Measurements from ENCODE around the gene CCR7.
"Not testable (repeated sequence)": the region's sequence is repeated elsewhere in the genome, so short reads cannot be mapped to it uniquely, and the experiment has no call there.

CCR7 gene

DNA sequence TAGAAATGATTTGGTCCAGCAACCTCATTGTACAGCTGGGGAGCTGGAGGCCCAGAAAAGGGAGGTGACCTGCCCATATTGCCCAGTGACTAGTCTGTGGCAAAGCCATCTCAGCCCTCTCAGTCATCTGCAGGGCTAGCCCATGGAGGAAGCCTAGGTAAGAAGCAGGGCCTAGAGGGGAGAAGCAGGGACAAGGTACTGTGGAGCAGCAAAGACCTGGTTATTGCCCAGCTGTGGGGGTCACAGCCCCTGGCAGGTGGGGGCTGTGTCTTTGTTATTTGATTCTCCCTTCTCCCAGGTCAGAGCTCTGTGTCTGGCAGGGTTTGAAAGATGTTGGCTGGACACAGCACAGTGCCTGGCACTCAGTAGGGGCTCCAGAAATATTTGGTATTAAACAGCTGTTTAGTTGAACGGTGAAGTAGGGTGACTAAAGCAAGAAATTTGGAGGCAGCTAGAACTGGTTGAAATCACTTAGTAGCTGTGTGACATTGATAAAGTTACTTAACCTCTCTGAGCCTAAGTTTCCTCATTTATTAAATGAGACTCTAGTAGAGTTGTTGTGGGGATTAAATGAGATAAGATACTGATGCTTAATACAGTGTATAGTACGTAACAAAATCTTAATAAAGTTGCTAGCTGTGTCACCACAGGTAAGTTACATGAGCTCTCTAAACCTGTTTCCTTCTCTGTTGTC is 17.3 kb downstream of the CCR7 start:
- H3K27ac ChIP-seq (ENCODE audit: low read depth, low read length, severe bottlenecking) = no peak overlapping the region
- WGBS, 2 experiments (ENCODE audit: insufficient coverage in 2 of 2) = 85% methylated on average over 1 of the region's 2 CpGs; no CpG with 5 or more reads in 1 of the 2 experiments
- no peak overlapping the region for H3K4me3 ChIP-seq (ENCODE audit: extremely low read depth, insufficient read depth, low read length, poor library complexity, severe bottlenecking)
- no peaks in the 10 kb centered on the region for H3K36me3 ChIP-seq (ENCODE audit: control insufficient read depth, insufficient read depth, low read length)
- peaks cover 27% of the 10 kb centered on the region for H3K4me1 ChIP-seq (ENCODE audit: control insufficient read depth, insufficient read depth, low read length, poor library complexity, severe bottlenecking)
- no peaks in the 10 kb centered on the region for H3K9me3 ChIP-seq (ENCODE audit: control insufficient read depth, low read length)

DNA sequence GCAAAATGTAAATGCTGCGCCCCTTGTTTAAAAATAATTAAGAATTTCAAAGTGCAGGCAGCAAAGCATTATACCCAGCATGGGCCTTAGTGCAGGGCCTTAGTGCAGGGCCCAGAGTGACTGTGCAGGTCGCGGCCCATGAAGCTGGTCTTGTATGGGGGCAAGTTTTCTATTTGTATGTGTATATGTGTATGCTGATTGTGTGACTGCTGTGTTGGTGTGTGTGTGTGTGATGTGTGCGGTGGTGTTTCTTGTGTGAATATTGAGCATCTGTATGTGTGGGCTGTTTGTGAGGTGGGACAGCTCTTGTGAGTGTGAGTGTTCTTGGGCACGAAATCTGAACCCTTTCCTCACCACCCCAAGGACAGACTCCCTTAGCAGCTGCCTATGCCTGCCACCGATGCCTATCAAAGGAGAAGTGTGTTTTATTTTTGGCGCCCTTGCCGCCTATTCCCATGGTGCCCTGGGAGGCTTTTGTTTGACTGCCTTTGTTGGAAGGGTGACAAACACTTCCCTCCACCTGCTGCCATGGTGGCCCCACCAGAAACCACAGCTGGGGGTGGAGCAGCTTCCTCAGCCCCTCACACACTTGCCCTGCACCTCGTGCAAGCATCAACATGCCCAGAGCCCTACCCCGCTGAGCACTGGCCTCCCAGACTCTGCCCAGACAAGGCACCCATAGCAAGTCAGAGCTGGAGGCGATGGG is 18.0 kb downstream of the CCR7 start:
- Histone ChIP-seq H3K4me1 (ENCODE audit: control insufficient read depth, insufficient read depth, low read length, poor library complexity, severe bottlenecking) (peaks cover 31% of the 10 kb centered on the region), H3K27ac (ENCODE audit: low read depth, low read length, severe bottlenecking) (no peak overlapping the region), H3K9me3 (ENCODE audit: control insufficient read depth, low read length) (no peaks in the 10 kb centered on the region), H3K36me3 (ENCODE audit: control insufficient read depth, insufficient read depth, low read length) (no peaks in the 10 kb centered on the region), H3K4me3 (ENCODE audit: extremely low read depth, insufficient read depth, low read length, poor library complexity, severe bottlenecking) (no peak overlapping the region)
- 87 to 88% methylated on average over 6 to 9 of the region's 11 CpGs for WGBS, 2 experiments (ENCODE audit: insufficient coverage in 2 of 2)

DNA sequence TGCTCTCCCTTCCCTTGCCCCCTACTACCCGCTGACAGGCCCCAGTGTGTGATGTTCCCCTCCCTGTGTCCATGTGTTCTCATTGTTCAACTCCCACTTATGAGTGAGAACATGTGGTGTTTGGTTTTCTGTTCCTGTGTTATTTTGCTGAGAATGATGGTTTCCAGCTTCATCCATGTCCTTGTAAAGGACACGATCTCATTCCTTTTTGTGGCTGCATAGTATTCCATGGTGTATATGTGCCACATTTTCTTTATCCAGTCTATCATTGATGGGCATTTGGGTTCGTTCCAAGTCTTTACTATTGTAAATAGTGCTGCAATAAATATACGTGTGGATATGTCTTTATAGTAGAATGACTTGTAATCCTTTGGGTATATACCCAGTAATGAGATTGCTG is 18.8 kb downstream of the CCR7 start:
- not testable (repeated sequence) for H3K36me3 ChIP-seq (ENCODE audit: control insufficient read depth, insufficient read depth, low read length); H3K4me3 ChIP-seq (ENCODE audit: extremely low read depth, insufficient read depth, low read length, poor library complexity, severe bottlenecking); H3K27ac ChIP-seq (ENCODE audit: low read depth, low read length, severe bottlenecking); H3K9me3 ChIP-seq (ENCODE audit: control insufficient read depth, low read length)
- peaks cover 31% of the 10 kb centered on the region for H3K4me1 ChIP-seq (ENCODE audit: control insufficient read depth, insufficient read depth, low read length, poor library complexity, severe bottlenecking)
- WGBS, 2 experiments (ENCODE audit: insufficient coverage in 2 of 2) = 92% methylated on average over 2 of the region's 4 CpGs; no CpG with 5 or more reads in 1 of the 2 experiments

DNA sequence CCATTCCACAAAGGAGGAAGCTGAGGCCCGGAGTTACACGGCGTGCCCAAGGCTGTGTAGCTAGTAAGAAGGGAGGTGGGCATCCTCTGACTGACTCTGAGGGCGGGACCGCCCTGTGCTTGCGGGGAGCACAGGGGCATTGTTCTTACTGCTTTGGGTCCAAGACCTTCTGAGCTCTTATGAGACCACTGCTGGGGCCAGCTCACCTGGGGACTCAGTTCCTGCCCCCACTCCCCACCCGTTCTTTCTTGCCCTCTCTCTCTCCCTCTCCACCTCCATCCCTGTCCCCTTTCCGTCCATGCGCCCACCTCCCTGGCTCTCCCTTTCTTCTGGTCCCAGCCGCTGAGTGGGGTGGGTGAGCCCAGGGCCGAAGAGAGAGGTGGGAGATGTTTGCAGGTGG is 19.6 kb downstream of the CCR7 start:
- Histone ChIP-seq H3K9me3 (ENCODE audit: control insufficient read depth, low read length) (no peaks in the 10 kb centered on the region), H3K27ac (ENCODE audit: low read depth, low read length, severe bottlenecking) (no peak overlapping the region), H3K4me1 (ENCODE audit: control insufficient read depth, insufficient read depth, low read length, poor library complexity, severe bottlenecking) (peaks cover 24% of the 10 kb centered on the region), H3K36me3 (ENCODE audit: control insufficient read depth, insufficient read depth, low read length) (no peaks in the 10 kb centered on the region), H3K4me3 (ENCODE audit: extremely low read depth, insufficient read depth, low read length, poor library complexity, severe bottlenecking) (no peak overlapping the region)
- WGBS, 2 experiments (ENCODE audit: insufficient coverage in 2 of 2) = 91 to 92% methylated on average over 6 to 7 of the region's 11 CpGs

DNA sequence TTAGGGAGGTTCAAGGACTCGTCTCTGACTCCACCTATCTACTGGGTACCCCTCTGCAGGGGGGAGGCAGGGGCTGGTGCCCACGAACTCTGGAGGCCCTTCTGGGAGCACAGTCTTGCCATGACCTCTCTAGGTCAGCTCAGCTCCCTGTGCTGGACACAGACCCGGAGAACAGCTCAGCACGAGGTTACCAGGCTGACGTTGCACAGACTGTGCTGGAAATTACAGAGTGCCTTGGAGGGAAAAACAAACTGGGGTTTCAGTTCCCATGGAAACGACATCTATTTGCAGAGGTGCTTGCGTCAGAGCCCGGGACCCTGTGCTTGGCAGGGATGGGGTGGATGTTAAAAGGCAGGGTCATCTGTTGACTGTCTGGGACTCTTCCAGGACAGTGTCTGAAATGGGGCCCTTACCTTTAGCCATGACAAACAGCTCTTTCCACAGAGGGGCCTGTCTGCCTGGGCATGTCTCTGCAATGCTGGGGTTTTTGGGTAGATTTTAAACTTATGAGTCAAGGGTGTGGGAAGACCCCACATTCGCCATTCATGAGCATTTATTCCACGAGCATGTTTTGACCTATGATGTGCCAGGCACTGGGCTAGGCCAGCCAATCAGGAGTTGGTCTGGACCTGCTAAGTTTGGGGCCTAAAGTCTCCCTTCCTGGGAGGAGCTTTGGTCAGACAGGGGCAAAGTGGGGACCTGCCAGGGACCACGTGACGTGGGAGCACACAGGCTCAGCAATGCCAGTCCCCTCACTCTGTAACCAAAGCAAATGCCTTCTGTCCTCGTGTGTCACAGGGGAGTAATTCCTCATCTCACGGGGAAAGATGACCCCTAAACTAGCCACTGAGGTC is 22.5 kb downstream of the CCR7 start:
- Histone ChIP-seq H3K9me3 (ENCODE audit: control insufficient read depth, low read length) (no peaks in the 10 kb centered on the region), H3K27ac (ENCODE audit: low read depth, low read length, severe bottlenecking) (peak overlapping the region; percentile 87), H3K4me1 (ENCODE audit: control insufficient read depth, insufficient read depth, low read length, poor library complexity, severe bottlenecking) (peaks cover 17% of the 10 kb centered on the region), H3K36me3 (ENCODE audit: control insufficient read depth, insufficient read depth, low read length) (no peaks in the 10 kb centered on the region), H3K4me3 (ENCODE audit: extremely low read depth, insufficient read depth, low read length, poor library complexity, severe bottlenecking) (no peak overlapping the region)
- WGBS, 2 experiments (ENCODE audit: insufficient coverage in 2 of 2) = 83 to 84% methylated on average over 9 to 12 of the region's 14 CpGs

DNA sequence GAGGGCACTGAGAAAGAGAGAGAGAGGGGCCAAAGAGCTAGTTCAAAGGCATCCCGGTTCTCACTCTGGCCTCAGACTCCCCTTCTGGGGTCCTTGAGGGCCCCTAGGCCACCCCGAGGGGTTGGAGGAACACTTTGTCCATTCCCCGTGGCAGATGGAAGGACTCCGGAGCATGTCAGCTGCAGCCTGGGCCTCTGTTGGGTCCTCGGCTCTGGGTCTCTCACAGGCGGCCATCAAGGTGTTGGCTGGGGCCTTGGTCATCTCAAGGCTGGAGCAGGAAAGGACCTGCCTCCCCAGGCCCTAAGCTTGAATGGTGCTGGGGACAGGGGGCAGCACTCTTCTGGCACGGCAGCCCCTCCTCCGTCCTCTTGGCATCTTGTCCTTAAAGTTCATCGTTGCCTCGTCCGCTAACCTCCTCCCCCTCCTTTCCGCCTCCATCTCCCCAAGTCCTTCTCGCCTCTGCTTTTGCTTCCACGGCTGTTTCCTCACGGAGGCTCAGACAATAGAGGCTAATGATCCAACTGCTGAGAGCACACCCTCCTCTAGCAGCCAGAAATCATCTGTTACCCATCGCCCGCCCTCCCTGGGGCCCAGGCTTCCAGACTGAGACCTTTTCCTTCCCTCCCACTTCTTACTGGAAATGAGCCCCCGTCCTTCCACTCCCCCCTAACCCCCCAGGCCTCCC is 23.3 kb downstream of the CCR7 start:
- 79 to 85% methylated on average over 16 to 17 of the region's 18 CpGs for WGBS, 2 experiments (ENCODE audit: insufficient coverage in 2 of 2)
- Histone ChIP-seq H3K4me1 (ENCODE audit: control insufficient read depth, insufficient read depth, low read length, poor library complexity, severe bottlenecking) (peaks cover 18% of the 10 kb centered on the region), H3K36me3 (ENCODE audit: control insufficient read depth, insufficient read depth, low read length) (no peaks in the 10 kb centered on the region), H3K4me3 (ENCODE audit: extremely low read depth, insufficient read depth, low read length, poor library complexity, severe bottlenecking) (no peak overlapping the region), H3K9me3 (ENCODE audit: control insufficient read depth, low read length) (no peaks in the 10 kb centered on the region), H3K27ac (ENCODE audit: low read depth, low read length, severe bottlenecking) (peak overlapping the region; percentile 87)

DNA sequence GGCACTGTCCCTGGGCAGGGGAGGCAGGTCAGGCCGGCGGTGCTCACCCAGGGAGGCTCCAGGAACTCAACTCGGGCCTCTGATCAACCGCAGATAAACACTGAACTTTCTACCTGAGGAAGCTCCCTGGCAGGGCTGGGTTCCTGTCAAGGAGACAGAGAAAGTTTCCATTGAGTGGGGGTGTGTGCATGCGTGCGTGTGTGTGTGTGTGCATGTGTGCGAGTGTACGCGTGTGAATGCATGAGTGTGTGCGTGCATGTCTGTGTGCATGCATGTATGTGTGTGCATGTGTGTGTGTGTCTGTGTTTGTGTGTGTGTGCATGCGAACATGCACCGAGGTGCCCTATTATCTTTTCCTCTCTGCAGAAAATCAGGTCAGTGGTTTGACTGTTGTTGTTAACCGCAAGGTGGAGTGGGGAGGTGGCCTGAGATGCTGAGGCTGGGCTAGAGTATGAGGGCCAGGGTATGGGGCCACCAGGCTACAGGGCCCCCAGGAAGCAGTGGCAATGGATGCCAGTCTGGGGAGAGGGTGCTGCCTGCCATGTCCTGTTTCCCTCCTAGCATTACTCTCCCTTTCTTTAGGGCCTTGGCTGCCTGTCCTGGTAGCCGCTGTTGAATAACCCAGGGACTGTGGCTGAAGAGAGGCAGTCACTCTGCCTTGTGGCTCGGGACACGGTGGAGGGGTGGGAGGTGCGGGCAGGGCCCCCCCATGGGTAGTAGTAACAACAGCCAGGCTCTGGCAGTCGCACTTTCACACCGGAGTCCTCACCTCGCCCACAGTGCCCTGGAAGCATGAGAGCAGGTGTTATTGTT is 24.0 kb downstream of the CCR7 start:
- Histone ChIP-seq H3K4me1 (ENCODE audit: control insufficient read depth, insufficient read depth, low read length, poor library complexity, severe bottlenecking) (peaks cover 21% of the 10 kb centered on the region), H3K36me3 (ENCODE audit: control insufficient read depth, insufficient read depth, low read length) (no peaks in the 10 kb centered on the region), H3K27ac (ENCODE audit: low read depth, low read length, severe bottlenecking) (peak overlapping the region; percentile 87), H3K4me3 (ENCODE audit: extremely low read depth, insufficient read depth, low read length, poor library complexity, severe bottlenecking) (no peak overlapping the region), H3K9me3 (ENCODE audit: control insufficient read depth, low read length) (no peaks in the 10 kb centered on the region)
- WGBS, 2 experiments (ENCODE audit: insufficient coverage in 2 of 2) = 91 to 98% methylated on average over 14 to 20 of the region's 20 CpGs

DNA sequence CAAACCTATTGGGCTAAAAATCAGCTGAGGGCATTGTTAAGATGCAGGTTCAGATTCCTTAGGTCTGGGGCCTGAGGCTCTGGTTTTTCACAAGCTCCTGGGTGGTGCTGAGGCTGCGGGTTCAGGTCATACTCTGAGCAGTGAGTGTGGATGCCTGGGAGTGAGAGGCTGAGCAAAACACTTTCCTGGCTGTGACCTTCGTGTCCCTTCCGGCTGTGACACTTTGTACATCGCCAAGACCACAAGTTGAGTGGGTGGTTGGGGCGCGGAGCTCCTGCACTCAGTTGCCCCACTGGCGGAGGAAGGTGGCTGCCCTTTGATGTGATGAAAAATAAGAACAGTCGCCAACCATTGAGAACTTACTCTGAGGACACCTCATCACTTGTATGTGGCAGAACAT is 24.8 kb downstream of the CCR7 start:
- peaks cover 25% of the 10 kb centered on the region for H3K4me1 ChIP-seq (ENCODE audit: control insufficient read depth, insufficient read depth, low read length, poor library complexity, severe bottlenecking)
- H3K9me3 ChIP-seq (ENCODE audit: control insufficient read depth, low read length) = no peaks in the 10 kb centered on the region
- no peak overlapping the region for H3K27ac ChIP-seq (ENCODE audit: low read depth, low read length, severe bottlenecking)
- WGBS, 2 experiments (ENCODE audit: insufficient coverage in 2 of 2) = 91 to 96% methylated on average over 8 of the region's 8 CpGs
- H3K36me3 ChIP-seq (ENCODE audit: control insufficient read depth, insufficient read depth, low read length) = no peaks in the 10 kb centered on the region
- no peak overlapping the region for H3K4me3 ChIP-seq (ENCODE audit: extremely low read depth, insufficient read depth, low read length, poor library complexity, severe bottlenecking)

DNA sequence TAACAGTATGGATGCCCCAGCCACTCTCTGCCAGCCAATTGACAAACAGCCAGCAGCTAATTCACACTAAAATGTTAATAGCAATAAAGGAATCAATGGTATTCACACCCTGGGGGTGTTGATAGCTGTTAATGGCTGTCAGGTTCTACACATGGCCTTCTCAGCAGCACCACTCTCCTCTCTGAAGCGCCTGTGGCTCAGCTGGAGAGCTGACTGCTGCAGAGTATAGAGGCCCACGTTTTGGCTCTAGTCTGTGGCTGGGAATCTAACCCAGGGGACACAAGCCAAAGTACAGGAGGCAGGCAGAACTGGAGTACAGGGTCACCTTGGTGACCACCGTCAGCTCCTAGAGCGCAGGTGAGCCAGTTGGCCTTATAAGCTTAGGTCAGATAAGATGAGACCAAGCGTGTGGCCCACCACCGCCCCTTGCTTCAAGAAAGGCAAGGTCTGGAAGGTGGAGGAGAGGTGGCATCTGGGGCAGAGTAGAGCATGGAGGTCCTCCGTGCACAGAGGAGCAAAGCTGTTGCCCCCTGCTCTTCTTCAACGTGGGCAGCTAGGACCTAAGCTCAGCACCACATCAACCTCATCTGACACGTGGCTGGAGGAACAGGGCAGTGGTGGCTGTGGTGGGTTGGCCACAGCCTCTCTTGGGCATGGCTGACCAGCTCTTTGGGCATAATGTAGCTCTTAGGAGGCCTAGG is 25.4 kb downstream of the CCR7 start:
- peaks cover 25% of the 10 kb centered on the region for H3K4me1 ChIP-seq (ENCODE audit: control insufficient read depth, insufficient read depth, low read length, poor library complexity, severe bottlenecking)
- H3K27ac ChIP-seq (ENCODE audit: low read depth, low read length, severe bottlenecking) = no peak overlapping the region
- H3K36me3 ChIP-seq (ENCODE audit: control insufficient read depth, insufficient read depth, low read length) = no peaks in the 10 kb centered on the region
- no peak overlapping the region for H3K4me3 ChIP-seq (ENCODE audit: extremely low read depth, insufficient read depth, low read length, poor library complexity, severe bottlenecking)
- H3K9me3 ChIP-seq (ENCODE audit: control insufficient read depth, low read length) = no peaks in the 10 kb centered on the region
- 82 to 88% methylated on average over 7 to 8 of the region's 9 CpGs for WGBS, 2 experiments (ENCODE audit: insufficient coverage in 2 of 2)
